HEK293 (cell line): ENCODE results near the gene CXorf65.

ENCODE experiments used
- GFI1B ChIP-seq: fragments of 450-650 bp; formaldehyde crosslinking; IDR thresholded peaks from 2 replicates; pipeline ENCODE4 v1.5.1; 2016; ENCODE audit warnings: missing biosample characterization, missing genetic modification characterization
- IKZF3 ChIP-seq: fragments of 450-650 bp; IDR thresholded peaks from 2 replicates; pipeline ENCODE4 v1.5.0; 2018; ENCODE audit warnings: missing biosample characterization, mild to moderate bottlenecking, missing genetic modification characterization, moderate library complexity
- PRDM6 ChIP-seq: fragments of 450-650 bp; formaldehyde crosslinking; IDR thresholded peaks from 2 replicates; pipeline ENCODE4 v1.5.1; 2017; ENCODE audit warnings: missing biosample characterization, missing genetic modification characterization
- YY1 ChIP-seq: fragments of 450-650 bp; formaldehyde crosslinking; IDR thresholded peaks from 2 replicates; pipeline ENCODE4 v1.5.1; 2018; ENCODE audit warnings: missing biosample characterization, missing genetic modification characterization
- ZNF561 ChIP-seq: fragments of 450-650 bp; IDR thresholded peaks from 2 replicates; pipeline ENCODE4 v1.5.1; 2018; ENCODE audit warnings: missing biosample characterization, missing genetic modification characterization, borderline replicate concordance
- ZNF629 ChIP-seq: fragments of 450-650 bp; formaldehyde crosslinking; IDR thresholded peaks from 2 replicates; pipeline ENCODE4 v1.5.1; 2017; ENCODE audit warnings: missing biosample characterization, missing genetic modification characterization
- ZNF777 ChIP-seq: fragments of 450-650 bp; formaldehyde crosslinking; IDR thresholded peaks from 2 replicates; pipeline ENCODE4 v1.5.1; 2017; ENCODE audit warnings: missing biosample characterization, missing genetic modification characterization, borderline replicate concordance
- ZNF785 ChIP-seq: fragments of 450-650 bp; formaldehyde crosslinking; IDR thresholded peaks from 2 replicates; pipeline ENCODE4 v1.5.1; 2016; ENCODE audit warnings: missing biosample characterization, missing genetic modification characterization
- ZSCAN18 ChIP-seq: fragments of 450-650 bp; formaldehyde crosslinking; IDR thresholded peaks from 2 replicates; pipeline ENCODE4 v1.5.1; 2016; ENCODE audit warnings: missing biosample characterization, missing genetic modification characterization
- TF ChIP-seq, protein P1 (sequence below): fragments of 450-650 bp; formaldehyde crosslinking; IDR thresholded peaks from 2 replicates; pipeline ENCODE4 v1.5.1; 2016; ENCODE audit warnings: missing biosample characterization, missing genetic modification characterization
- TF ChIP-seq, protein P2 (sequence below): fragments of 450-650 bp; formaldehyde crosslinking; IDR thresholded peaks from 2 replicates; pipeline ENCODE4 v1.5.1; 2016; ENCODE audit warnings: missing biosample characterization, missing genetic modification characterization, low read depth

GRCh38 chrX:71095981-71096759, 10.4 kb downstream of the CXorf65 start:
- TF ChIP-seq, protein P1, sequence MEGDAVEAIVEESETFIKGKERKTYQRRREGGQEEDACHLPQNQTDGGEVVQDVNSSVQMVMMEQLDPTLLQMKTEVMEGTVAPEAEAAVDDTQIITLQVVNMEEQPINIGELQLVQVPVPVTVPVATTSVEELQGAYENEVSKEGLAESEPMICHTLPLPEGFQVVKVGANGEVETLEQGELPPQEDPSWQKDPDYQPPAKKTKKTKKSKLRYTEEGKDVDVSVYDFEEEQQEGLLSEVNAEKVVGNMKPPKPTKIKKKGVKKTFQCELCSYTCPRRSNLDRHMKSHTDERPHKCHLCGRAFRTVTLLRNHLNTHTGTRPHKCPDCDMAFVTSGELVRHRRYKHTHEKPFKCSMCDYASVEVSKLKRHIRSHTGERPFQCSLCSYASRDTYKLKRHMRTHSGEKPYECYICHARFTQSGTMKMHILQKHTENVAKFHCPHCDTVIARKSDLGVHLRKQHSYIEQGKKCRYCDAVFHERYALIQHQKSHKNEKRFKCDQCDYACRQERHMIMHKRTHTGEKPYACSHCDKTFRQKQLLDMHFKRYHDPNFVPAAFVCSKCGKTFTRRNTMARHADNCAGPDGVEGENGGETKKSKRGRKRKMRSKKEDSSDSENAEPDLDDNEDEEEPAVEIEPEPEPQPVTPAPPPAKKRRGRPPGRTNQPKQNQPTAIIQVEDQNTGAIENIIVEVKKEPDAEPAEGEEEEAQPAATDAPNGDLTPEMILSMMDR, result no peak; the same call in 1 of the 2 replicates
- TF ChIP-seq ZSCAN18 (tag by site-specific recombination), result no peak
- TF ChIP-seq ZNF777 (tag by site-specific recombination), result no peak
- TF ChIP-seq YY1 (tag by site-specific recombination), result no peak
- no peak for TF ChIP-seq PRDM6 (tag by site-specific recombination)
- no peak for TF ChIP-seq IKZF3 (tag by site-specific recombination)
- no peak for TF ChIP-seq GFI1B (tag by site-specific recombination)
- TF ChIP-seq ZNF629 (tag by site-specific recombination), result no peak
- no peak for TF ChIP-seq ZNF785 (tag by site-specific recombination)
- no peak for TF ChIP-seq ZNF561 (tag by site-specific recombination)
- TF ChIP-seq, protein P2, sequence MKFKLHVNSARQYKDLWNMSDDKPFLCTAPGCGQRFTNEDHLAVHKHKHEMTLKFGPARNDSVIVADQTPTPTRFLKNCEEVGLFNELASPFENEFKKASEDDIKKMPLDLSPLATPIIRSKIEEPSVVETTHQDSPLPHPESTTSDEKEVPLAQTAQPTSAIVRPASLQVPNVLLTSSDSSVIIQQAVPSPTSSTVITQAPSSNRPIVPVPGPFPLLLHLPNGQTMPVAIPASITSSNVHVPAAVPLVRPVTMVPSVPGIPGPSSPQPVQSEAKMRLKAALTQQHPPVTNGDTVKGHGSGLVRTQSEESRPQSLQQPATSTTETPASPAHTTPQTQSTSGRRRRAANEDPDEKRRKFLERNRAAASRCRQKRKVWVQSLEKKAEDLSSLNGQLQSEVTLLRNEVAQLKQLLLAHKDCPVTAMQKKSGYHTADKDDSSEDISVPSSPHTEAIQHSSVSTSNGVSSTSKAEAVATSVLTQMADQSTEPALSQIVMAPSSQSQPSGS (tag by site-specific recombination), result no peak
